Middle frontal gyrus (tissue), 1 donor: Measurements from ENCODE around the gene AKAP5.

Source experiments
- DNase-seq: peaks from one replicate; pipeline ENCODE4 v3.0.0-alpha.2; 2015; ENCODE audit warnings: low spot score; ENCODE audit errors: extremely low spot score

Gene AKAP5

DNA sequence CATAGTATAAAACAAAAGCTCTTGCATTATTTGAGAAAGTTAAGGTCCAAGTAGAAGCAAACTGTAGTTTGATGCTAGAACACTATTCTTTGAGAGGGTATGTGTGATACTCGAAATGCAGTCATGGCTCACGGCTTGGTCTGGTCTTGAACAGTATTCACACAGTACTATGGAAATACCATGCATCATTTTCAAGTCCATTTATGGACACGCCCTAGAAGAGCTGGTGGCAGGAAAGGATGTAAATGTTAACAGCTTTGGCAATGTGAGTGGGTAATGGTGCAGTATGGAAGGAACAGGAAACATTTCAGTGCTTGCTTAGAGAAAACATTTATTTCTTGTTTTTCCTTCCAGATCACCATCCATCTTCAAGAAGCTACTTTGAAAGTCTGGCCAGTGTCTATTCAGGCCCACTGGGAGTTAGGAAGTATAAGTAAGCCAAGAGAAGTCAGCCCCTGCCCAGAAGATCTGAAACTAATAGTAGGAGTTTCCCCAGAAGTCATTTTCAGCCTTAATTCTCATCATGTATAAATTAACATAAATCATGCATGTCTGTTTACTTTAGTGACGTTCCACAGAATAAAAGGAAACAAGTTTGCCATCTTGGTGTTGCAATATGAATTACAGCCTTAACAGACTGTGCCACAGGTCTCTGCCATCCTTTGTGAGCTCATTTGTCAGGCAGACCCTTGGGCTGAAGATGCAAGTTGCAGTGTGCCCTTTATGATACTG lies 5.7 kb upstream of the AKAP5 start:
- DNase-seq, result no peak

DNA sequence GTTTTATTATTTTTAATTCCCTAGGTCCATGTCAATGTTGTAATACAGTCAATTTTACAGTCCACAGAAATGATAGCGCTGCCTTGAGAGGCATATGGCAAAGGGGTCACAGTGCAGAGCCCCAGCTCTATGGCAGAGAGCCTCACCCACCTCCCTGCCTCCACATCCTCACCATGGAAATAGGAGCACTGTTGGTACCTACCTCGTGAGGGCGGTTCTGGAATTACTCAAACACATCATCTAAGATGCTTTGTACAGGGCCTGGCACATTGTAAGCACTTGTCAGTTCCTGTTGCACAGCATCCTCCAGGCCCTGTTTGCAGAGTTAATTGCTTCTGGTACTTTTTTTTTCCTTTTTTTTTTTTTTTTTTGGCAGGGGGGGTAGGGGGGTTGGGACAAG lies 4.1 kb upstream of the AKAP5 start:
- DNase-seq, result no peak

DNA sequence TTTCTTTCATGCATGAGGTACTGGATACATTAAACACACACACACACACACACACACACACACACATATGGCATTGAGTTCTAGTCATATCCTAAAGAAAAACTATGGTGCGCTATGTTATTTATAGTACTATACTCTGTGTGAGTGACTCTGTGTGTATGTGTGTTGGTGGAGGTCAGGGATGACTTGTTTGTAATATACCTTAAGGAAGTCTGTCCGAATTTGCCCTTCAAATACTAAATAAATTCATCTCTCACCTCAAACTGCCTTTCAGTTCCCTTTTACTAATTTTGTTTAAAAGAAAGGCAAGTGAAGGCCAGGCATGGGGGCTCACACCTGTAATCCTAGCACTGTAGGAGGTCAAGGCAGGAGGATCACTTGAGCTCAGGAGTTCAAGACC lies 2.1 kb upstream of the AKAP5 start:
- no peak for DNase-seq

DNA sequence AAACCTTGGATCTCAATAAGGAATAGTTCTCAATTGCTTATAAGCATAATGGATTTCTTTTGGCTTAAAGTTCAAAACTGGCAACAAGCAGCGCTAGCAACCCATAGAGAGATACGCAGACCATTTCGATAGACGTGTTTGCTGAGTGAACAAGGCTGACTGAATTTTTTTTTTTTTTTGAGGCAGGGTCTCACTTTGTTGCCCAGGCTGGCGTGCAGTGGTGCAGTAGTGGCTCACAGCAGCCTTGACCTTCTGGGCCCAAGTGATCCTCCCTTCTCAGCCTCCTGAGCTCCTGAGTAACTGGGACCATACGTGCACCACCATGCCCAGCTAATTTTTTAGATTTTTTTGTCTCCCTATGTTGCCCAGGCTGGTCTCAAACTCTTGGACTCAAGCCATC lies 1.4 kb upstream of the AKAP5 start:
- DNase-seq, result no peak

DNA sequence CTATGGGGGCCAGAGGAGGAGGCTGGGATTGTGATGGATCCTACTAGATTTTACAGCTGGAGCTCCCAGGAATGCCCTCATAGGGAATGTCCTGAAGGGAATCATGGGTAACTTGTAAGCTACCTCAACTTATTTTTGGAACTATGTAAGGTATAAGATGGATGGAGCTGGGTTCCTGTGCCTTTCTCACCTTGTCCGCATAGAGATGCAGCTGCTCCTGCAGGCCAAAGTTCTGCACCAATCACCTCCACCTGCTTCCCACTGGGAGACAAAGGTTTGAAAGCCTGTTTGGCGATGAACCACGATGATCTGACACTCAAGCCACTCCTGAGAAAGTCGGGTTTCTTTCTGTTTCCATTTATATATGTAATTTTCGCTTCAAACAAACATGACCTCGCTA lies 648 bp upstream of the AKAP5 start:
- DNase-seq, result no peak

DNA sequence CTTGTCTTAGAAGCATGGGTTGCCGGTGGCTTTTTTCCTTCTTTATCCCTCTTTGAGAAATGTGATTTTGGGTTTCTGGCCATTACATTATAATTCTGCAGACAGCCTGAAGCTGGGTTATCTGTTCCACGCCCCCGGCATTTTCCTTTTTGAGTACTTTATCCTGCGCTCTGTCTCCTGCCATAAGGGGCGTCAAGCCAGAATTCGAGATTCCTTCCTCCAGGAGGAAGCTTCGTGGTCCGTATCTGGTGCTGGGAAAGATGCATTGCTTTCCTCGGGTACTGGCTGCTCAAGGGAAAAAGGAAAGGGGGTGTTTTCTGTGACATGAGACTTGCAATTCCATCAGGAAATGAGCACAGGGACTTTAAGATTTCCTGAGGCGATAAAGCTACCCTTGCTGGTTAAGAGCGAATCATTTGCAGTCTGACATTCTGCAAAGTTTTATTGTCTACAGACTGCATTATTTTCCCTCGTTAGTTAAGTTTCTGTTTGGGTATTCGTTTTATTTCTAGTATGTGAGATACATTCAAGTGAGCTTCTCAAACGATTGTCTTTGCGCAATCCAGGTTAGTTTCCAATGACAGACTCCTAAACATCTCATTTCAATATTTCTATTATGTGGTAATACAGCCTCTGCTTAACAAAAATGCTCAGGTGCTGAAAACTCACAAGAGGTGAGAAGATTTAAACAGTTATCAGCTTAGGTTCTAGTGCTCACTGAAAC lies 694 bp downstream of the AKAP5 start:
- no peak for DNase-seq

DNA sequence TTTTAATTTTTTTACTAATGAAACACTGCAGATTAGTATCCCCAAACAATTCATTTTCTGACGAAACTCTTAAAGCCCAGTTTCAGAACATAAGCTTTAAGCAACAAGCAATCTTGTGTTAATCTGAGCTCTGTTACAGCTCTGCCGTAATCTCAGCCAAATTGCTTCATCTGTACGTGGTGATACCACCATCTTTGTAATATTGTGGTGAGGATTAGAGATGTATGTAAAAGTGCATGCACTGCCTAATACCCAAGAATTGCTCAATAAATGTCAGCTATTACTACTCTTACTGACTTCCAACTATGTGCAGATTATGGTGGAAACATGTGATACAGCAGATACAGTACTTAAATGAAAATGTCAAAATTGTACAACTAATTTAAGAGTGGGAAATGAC lies 1.8 kb downstream of the AKAP5 start:
- no peak for DNase-seq

DNA sequence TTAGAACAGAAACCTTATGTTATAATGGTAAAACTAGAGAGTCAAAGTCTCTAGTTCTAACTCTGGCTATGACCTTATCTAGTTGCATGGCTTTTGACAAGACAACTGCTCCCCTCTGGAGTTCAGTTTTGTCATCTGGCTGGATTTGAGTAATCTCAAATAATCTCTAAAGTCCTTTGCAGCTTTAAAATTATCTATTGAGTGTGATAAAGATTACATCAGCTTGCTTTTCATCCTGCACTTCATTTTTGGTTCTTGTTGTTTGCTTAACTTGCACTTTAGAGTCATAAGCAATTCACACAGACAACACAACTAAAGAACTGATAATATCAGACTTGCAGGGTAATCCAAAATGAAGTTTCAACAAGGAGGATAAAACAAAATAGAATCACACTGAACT lies 2.3 kb downstream of the AKAP5 start:
- DNase-seq, result no peak

DNA sequence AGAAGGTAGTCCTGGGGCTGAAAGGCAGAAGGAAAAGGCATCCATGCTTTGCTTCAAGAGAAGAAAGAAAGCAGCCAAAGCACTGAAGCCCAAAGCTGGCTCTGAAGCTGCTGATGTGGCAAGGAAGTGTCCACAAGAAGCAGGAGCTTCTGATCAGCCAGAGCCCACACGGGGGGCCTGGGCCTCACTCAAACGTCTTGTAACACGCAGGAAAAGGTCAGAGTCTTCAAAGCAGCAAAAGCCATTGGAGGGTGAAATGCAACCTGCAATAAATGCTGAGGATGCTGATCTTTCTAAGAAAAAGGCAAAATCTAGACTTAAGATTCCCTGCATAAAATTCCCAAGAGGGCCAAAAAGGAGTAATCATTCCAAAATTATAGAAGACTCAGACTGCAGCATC lies 3.2 kb downstream of the AKAP5 start:
- no peak for DNase-seq

DNA sequence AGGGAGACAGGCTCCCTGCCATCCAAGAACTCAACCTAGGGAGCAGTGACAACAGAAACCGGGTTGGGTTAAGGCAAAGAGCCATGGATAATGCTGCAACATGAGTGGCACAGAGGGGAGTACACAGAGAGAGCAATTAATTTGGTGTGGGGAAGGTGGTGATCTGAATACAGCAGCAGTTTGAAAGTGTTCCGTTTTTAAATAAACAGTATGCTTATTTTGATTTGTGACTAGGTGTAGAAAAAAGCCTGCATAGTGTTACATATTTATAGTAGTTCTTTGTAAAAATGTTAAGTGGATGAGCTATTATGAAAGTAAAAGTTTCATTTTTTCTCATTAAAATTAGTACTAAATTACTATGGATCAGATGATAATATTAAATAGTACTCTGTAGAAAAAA lies 8.7 kb downstream of the AKAP5 start:
- no peak for DNase-seq

DNA sequence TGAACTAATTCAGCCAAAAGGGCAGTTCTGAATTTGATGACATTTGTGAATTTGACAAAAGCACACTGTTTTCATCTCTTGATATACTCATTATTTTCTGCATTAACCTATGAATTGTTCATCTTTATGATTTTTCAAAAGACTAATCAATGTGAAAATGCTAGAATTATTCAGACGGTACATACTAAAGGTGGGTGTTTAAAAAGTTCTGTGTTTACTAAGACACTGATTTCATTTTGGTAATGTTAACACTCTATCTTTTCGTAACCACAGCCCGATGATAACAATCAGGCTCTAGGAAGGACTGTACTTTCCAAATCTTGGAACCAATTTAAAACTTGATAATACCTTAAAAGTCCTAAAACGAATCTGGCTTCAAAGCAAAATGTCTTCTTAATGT lies 9.4 kb downstream of the AKAP5 start:
- DNase-seq, result no peak

DNA sequence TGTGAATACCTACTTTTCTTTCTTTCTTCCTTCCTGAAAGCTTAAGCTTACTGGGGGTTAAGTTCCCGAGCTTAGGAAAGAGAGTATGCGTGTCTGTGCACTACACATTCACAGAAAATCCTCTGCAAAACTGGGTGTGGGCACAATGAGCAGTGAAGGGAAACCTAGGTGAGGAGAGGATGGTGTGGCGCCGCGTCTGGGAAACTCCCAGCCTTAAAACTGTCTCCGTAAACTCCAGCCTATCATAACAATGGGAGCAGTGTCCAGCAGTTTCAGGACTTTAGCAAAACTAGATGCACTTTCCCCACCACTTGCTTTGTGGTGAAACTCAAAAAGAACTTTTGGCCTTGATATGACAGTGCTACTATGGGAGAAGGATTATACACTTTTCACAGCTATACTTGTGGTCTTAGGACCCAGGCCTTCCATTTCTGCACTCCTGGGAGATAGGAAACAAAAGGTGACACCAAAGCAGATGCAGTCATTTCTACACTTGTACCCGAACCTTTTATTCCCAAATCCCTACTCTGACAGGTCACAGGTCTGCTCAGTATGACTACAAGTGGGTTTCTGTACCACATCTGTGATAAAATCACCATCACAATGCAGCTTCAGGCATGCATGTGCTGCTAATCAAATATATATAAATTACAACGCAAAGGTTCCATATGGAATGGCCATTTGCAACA lies 10.4 kb downstream of the AKAP5 start:
- no peak for DNase-seq

DNA sequence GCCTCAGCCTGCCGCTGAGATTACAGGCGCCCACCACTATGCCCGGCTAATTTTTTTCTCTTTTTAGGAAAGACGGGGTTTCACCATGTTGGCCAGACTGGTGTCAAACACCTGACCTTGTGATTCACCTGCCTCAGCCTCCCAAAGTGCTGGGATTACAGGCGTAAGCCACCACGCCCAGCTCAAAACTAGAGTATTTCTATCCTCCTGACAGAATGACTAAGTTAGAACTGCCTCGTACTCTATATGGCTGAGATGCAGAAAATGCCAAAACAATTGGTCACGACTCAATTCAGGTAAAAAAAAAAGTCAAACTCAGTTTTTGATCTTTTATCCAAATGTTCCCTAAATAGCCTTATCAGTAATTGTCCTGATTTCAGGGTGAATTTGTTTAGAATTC lies 11.1 kb downstream of the AKAP5 start:
- DNase-seq, result no peak

DNA sequence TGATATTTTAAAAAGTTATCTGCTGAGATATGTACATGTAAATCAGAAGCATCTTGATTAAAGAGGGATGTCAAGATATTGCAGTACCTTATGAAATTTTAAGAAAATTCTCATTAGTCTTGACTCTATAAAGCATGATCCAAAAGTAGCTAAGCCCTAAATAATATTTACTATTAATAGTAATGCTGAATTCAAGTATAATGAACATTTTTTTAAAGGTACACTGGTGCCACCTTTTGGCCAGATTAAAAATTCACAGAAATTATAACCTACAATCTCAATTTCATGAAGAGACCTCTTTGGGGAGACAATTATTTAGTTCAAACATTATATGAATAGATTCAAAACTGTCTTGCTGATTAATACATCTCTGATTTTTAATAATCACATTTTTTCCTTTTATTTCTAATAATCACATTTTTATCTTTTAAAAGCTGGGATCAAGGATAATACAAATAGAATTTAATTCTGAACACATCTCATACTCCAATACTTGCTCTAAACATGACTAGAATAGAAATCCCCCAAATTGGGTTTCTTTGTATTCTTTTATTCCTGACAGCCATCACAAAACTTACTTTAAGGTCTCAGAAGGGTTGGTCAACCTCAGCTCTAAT lies 13.4 kb downstream of the AKAP5 start:
- no peak for DNase-seq

DNA sequence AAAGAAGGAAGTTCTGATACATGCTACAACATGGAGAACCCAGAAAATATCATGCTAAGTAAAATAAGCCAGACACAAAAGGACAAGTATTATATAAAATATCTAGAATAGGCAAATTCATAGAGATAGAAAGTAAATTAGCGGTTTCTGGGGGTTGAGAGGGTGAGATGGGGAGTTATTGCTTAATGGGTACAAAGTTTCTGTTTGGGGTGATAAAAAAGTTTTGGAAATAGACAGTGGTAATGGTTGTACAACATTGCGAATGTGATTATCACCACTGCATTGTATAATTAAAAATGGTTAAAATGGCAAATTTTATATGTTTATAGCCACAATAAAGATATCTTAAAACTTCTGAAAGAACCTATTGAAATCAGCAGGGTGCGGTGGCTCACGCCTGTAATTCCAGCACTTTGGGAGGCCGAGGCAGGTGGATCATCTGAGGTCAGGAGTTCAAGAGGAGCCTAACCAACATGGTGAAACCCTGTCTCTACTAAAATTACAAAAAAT lies 23.3 kb downstream of the AKAP5 start:
- no peak for DNase-seq

DNA sequence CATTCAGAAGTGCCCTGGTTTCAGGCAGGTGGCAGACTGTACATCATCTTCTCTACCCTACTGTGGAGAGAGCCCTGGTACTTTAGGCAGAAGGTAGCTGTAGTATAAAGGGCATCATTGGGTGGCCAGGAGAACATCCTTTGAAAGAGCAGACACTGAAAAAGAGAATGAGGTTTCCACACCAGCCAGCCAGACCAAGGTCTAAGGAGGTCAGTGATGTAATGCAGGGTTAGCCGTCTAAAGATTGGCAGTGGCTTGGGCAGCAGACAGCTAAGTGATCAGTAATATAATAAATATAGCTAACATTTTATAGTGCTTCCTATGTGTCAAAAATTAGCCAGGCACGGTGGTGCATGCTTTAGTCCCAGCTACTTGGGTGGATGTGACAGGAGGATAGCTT lies 26.3 kb downstream of the AKAP5 start:
- no peak for DNase-seq

DNA sequence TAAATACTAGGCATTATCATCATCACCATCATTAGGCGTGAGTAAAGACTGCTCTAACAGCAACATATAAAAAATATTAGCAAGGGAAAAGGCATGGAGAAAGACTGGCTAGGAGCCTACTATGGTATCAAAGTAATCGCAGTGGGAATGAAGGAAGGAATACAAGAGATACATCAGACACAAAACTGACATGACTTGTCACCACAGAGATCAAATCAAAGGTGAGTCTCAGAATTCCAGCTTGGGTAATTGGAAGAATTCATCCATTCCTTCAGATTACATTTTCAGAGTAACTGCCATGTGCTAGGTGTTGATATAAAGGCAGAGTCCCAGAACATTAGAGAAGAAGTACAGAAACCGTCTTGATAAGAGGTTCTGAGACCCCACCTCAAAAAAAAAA lies 28.2 kb downstream of the AKAP5 start:
- DNase-seq, result no peak

DNA sequence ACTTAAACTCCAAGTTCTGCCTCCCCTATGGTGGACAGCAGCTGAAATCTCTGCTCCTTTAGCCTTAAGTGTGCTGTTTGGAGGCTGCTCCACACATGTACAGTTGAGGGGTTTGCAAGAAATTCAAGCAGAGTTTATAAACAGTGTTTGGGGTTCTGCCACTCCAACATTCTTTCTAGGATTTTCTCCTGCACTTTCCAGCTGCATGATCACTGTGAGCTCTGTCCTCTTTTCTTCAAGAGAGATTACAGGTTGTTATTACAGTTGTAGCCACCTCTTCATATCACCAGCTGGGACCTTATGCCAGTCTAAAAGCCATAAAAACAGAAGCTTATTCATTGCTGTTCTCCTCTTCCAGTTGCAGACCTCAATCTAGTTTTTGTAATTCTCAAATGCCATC lies 30.0 kb downstream of the AKAP5 start:
- DNase-seq, result no peak

DNA sequence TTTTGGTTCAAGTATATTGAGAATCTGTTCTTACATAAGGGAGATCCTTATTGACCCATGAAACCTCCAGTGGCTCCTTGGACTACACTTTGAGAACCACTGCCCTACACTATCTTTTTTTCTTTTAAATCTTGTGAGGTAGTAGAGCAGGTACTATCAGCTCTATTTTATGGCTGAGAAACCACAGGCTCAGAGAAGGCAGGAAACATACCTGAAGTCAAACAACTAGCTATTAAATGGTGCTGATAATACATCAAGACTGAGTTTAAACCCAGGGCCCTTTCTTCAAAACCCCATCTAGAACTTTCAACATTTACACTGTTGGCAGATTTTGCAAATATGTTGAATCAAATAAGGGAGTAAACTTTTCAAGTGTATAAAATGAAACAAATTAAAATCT lies 31.5 kb downstream of the AKAP5 start:
- DNase-seq, result no peak

DNA sequence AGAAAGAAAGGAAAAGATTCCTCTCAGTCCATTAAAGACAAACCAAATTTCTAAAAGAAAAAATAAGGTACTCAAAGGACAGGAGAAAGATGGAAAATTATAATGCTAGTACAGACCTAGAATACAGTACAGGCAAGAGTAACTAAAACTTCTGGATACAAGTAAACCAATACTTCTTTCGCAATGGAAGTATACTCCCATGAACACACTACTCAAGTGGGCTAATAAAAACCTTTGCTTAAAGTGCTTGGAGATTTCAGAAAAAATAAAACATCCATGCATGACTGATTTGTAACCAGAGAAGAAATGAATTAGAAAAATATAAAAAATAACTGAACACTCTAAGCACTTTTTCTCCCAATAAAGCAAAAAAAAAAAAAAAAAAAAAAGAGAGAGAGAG lies 34.8 kb downstream of the AKAP5 start:
- DNase-seq, result no peak

DNA sequence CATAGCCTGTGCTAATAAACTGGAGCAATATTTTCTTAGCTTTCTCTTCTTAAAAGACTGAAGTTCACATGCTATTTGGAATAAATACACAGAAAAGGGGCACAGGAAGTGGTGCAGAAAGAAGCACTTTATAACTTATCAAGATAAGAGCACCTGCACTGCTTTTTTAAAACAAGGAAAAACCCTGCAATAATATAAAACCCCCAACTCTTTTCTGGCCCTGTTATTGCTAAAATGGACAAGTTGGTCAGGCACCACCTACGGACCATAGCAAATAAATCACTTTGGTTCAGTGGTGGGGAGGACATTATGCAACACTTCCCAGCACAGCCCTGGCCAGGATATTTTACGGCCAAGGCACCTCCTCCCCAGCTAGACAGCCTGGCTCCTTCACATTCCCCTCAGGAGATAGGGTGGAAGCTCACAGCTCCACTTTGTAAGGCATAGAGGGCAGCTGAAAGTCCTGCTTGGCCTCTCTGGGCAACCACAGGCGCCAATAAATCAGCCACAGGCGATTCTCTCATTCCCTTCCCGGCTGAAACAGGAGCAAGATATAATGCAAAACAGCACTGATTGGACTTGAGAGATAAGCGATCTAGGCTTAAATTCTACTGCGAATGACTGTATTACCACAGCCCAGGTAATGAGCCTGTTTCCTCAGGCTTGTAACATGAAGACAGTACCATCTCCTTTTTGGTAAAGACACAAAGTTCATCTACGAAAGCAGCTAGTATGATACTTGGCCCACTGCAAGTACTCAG lies 36.3 kb downstream of the AKAP5 start:
- DNase-seq, result no peak
